ENCODE results near the gene SMURF2.
"Not testable (repeated sequence)": the region's sequence is repeated elsewhere in the genome, so short reads cannot be mapped to it uniquely, and the experiment has no call there.

Gene SMURF2

GRCh38 chr17:64661976-64662773 lies at the start of gene SMURF2:
Gene SMURF2 (minus strand): TSS chr17:64662307. CDS start chr17:64661880, 427 bp downstream.
- peak; percentile 86 for DNase-seq

GRCh38 chr17:64709481-64709880 lies 47.4 kb upstream of the SMURF2 start:
- no peak for DNase-seq

- peak; percentile 53 for DNase-seq
Measured at GRCh38 chr17:64707050-64707591, 45.0 kb upstream of the SMURF2 start.

- DNase-seq = no peak
Measured at GRCh38 chr17:64706224-64707049, 44.3 kb upstream of the SMURF2 start.

- no peak for DNase-seq
Measured at GRCh38 chr17:64702815-64703214, 40.7 kb upstream of the SMURF2 start.

- DNase-seq = no peak
Measured at GRCh38 chr17:64698725-64699124, 36.6 kb upstream of the SMURF2 start.

GRCh38 chr17:64694207-64694606 lies 32.1 kb upstream of the SMURF2 start:
- DNase-seq = no peak

GRCh38 chr17:64692187-64692586 lies 30.1 kb upstream of the SMURF2 start:
- DNase-seq = no peak

- no peak for DNase-seq
Measured at GRCh38 chr17:64689106-64689505, 27.0 kb upstream of the SMURF2 start.

GRCh38 chr17:64688481-64688880 lies 26.4 kb upstream of the SMURF2 start:
- no peak for DNase-seq

- DNase-seq = no peak
Measured at GRCh38 chr17:64687961-64688360, 25.9 kb upstream of the SMURF2 start.

- no peak for DNase-seq
Measured at GRCh38 chr17:64687376-64687775, 25.3 kb upstream of the SMURF2 start.

- no peak for DNase-seq
Measured at GRCh38 chr17:64686705-64687104, 24.6 kb upstream of the SMURF2 start.

- no peak for DNase-seq
Measured at GRCh38 chr17:64685705-64686104, 23.6 kb upstream of the SMURF2 start.

- DNase-seq = no peak
Measured at GRCh38 chr17:64683796-64684195, 21.7 kb upstream of the SMURF2 start.

- no peak for DNase-seq
Measured at GRCh38 chr17:64682261-64683181, 20.4 kb upstream of the SMURF2 start.

GRCh38 chr17:64679710-64680216 lies 17.7 kb upstream of the SMURF2 start:
- no peak for DNase-seq

GRCh38 chr17:64676763-64677162 lies 14.7 kb upstream of the SMURF2 start:
- DNase-seq = no peak

GRCh38 chr17:64670843-64671590 lies 8.9 kb upstream of the SMURF2 start:
- DNase-seq = not testable (repeated sequence)

- not testable (repeated sequence) for DNase-seq
Measured at GRCh38 chr17:64667807-64668721, 6.0 kb upstream of the SMURF2 start.
